Mammary epithelial cell (primary cell): Measurements from ENCODE around the gene CHCT1.

Source experiments
- EZH2 ChIP-seq: IDR thresholded peaks from 2 replicates; pipeline ENCODE4 v1.6.1; 2012; ENCODE audit warnings: low read length, inconsistent platforms, borderline replicate concordance
- TF ChIP-seq, protein P1 (sequence below), 2 donors: IDR thresholded peaks in 1 of 2; conservative IDR thresholded peaks in 1 of 2; 2 replicates each; pipeline ENCODE4 v1.5.1; 2011 to 2012; ENCODE audit warnings: inconsistent platforms in 2 of 2, low read length in 2 of 2, mild to moderate bottlenecking in 2 of 2, control low read depth in 1 of 2, low read depth in 1 of 2; ENCODE audit not compliant: insufficient read depth in 1 of 2; ENCODE audit errors: extremely low read depth in 1 of 2

DNA sequence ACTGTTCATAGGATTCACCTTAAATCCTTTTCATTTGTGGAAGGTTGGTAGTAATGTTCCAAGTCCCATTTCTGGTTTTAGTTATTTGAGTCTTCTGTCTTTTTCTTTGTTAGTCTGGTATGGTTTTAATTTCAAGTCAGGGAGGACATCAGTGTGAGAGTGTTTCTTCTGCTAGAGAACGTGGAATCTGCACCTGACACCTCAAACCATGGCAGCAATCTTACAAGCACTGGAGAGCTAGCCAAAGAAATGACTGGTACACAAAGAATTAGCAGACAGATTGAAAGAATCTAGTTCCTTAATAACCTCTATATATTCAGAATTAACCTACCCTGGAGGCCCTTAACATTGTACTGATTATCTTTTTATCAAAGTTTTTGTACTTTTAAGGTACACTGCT, 50.2 kb downstream of the CHCT1 start:
- TF ChIP-seq, protein P1, sequence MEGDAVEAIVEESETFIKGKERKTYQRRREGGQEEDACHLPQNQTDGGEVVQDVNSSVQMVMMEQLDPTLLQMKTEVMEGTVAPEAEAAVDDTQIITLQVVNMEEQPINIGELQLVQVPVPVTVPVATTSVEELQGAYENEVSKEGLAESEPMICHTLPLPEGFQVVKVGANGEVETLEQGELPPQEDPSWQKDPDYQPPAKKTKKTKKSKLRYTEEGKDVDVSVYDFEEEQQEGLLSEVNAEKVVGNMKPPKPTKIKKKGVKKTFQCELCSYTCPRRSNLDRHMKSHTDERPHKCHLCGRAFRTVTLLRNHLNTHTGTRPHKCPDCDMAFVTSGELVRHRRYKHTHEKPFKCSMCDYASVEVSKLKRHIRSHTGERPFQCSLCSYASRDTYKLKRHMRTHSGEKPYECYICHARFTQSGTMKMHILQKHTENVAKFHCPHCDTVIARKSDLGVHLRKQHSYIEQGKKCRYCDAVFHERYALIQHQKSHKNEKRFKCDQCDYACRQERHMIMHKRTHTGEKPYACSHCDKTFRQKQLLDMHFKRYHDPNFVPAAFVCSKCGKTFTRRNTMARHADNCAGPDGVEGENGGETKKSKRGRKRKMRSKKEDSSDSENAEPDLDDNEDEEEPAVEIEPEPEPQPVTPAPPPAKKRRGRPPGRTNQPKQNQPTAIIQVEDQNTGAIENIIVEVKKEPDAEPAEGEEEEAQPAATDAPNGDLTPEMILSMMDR (conservative IDR thresholded peaks at IDR 0.05 in 1 of 2, IDR thresholded peaks at IDR 0.05 in 1 of 2; ENCODE audit: extremely low read depth in 1 of 2, insufficient read depth in 1 of 2, low read depth in 1 of 2, low read length in 2 of 2), result no peak
- no peak for TF ChIP-seq EZH2
